Osteoblast (primary cell): ENCODE measurements around the gene DENND6B. TPM values are rescaled to one million over a fixed set of nuclear protein-coding genes. Genes with fewer than 3 reads are reported as not detected.
A peak's percentile ranks its signal among the peaks of the same experiment; 100 is the strongest.

Experiments used
- DNase-seq: peaks from one replicate; pipeline ENCODE4 v3.0.0; 2011; ENCODE audit warnings: low spot score, mixed read lengths; ENCODE audit not compliant: insufficient read length; ENCODE audit errors: missing footprints
- H2AFZ ChIP-seq: 2 replicates; pipeline ENCODE4 v1.6.0; 2011; ENCODE audit warnings: mild to moderate bottlenecking, low read length
- H3K27ac ChIP-seq: 2 replicates; pipeline ENCODE4 v1.5.1; 2011; ENCODE audit warnings: mild to moderate bottlenecking, low read depth, low read length, moderate library complexity
- H3K27me3 ChIP-seq: 2 replicates; pipeline ENCODE4 v1.6.0; 2012; ENCODE audit warnings: mild to moderate bottlenecking, control low read depth, inconsistent platforms, low read length, moderate library complexity; ENCODE audit not compliant: insufficient read depth
- H3K36me3 ChIP-seq: 2 replicates; pipeline ENCODE4 v1.5.1; 2011; ENCODE audit warnings: mild to moderate bottlenecking, low read length, control low read depth, moderate library complexity; ENCODE audit not compliant: insufficient read depth
- H3K4me1 ChIP-seq: 2 replicates; pipeline ENCODE4 v1.5.1; 2011; ENCODE audit warnings: mild to moderate bottlenecking, low read length, control low read depth, moderate library complexity; ENCODE audit not compliant: insufficient read depth
- H3K4me2 ChIP-seq: 2 replicates; pipeline ENCODE4 v1.6.0; 2011; ENCODE audit warnings: mild to moderate bottlenecking, low read length; ENCODE audit not compliant: insufficient read depth
- H3K4me3 ChIP-seq: fragments of 200-600 bp; sonication (generic); 3 replicates; pipeline ENCODE4 v1.5.1; 2012; ENCODE audit warnings: mild to moderate bottlenecking, low read length, inconsistent platforms; ENCODE audit not compliant: insufficient read depth
- H3K79me2 ChIP-seq: 2 replicates; pipeline ENCODE4 v1.6.0; 2012; ENCODE audit warnings: mild to moderate bottlenecking, low read length, control low read depth, inconsistent platforms; ENCODE audit not compliant: insufficient read depth
- H3K9me3 ChIP-seq: 2 replicates; pipeline ENCODE4 v1.5.1; 2011; ENCODE audit warnings: low read depth, low read length, control low read depth
- H4K20me1 ChIP-seq: 2 replicates; pipeline ENCODE4 v1.6.0; 2012; ENCODE audit warnings: mild to moderate bottlenecking, low read length, control low read depth; ENCODE audit not compliant: insufficient read depth
- total RNA-seq: library from RNA; depleted of rRNA; stranded (reverse); fragments of >200 nt; gene quantifications from 2 replicates; pipeline ENCODE4 v1.2.3, GENCODE V29; 2012
- TF ChIP-seq, protein P1 (sequence below): IDR thresholded peaks from 2 replicates; pipeline ENCODE4 v1.5.1; 2011; ENCODE audit warnings: mild to moderate bottlenecking, low read depth, low read length, moderate library complexity; ENCODE audit errors: extremely low read depth

Gene DENND6B, protein sequence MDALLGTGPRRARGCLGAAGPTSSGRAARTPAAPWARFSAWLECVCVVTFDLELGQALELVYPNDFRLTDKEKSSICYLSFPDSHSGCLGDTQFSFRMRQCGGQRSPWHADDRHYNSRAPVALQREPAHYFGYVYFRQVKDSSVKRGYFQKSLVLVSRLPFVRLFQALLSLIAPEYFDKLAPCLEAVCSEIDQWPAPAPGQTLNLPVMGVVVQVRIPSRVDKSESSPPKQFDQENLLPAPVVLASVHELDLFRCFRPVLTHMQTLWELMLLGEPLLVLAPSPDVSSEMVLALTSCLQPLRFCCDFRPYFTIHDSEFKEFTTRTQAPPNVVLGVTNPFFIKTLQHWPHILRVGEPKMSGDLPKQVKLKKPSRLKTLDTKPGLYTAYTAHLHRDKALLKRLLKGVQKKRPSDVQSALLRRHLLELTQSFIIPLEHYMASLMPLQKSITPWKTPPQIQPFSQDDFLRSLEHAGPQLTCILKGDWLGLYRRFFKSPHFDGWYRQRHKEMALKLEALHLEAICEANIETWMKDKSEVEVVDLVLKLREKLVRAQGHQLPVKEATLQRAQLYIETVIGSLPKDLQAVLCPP
- total RNA-seq, result 5.9 and 6.5 TPM in 2 replicates

DNA sequence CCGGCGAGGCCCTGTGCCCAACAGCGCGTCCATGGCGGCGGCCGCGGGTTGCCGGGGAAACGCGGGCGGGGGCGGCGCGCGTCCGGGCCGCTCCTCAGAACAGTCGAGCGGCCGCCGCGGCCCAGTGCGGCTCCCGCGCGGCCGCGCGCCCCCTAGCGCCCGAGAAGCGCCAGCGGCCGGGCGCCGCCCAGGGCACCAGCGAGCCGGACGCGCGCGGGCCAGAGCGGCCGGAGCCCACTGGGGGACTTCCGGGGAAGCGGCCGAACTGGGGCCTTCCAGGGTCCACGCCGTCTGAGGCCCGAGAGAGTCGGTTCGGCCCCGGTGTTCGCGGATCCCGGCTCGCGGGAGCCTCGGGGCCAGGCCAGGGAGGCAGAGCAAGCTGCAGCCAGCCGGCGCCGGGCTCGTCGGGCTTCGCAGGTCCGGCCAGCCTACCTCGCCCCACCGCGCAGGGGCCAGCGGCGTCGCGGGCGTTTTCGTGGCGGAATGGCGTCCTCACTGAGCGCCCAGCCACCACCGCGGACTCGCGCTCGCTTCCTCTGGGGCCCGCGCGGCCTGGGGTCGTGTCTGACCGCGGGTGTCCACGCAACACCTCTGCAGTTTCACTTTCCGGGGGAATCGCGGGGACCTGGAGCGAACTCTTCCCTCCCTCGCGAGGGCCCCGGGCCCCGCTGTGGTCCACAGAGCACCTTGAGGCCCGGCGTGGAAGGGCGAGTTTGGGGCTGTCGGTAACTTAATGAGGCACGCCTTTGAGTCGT, at the start of gene DENND6B:
DENND6B (minus strand) TSS at position 57 of the 755 bp plus-strand sequence; CDS start at position 33, 24 bp downstream.
- Histone ChIP-seq H3K27me3 (no peaks in the 10 kb centered on the region), H3K9me3 (no peaks in the 10 kb centered on the region), H3K4me2 (peak within 1 kb of the TSS; percentile 92), H3K36me3 (no peaks in the 10 kb centered on the region), H3K4me1 (peaks cover 26% of the 10 kb centered on the region), H3K4me3 (peak within 1 kb of the TSS; percentile 83), H4K20me1 (peaks cover 13% of the 10 kb centered on the region), H3K79me2 (peaks cover 15% of the 10 kb centered on the region), H3K27ac (peak within 1 kb of the TSS; percentile 83), H2AFZ (peak within 1 kb of the TSS; percentile 93)
- TF ChIP-seq, protein P1, sequence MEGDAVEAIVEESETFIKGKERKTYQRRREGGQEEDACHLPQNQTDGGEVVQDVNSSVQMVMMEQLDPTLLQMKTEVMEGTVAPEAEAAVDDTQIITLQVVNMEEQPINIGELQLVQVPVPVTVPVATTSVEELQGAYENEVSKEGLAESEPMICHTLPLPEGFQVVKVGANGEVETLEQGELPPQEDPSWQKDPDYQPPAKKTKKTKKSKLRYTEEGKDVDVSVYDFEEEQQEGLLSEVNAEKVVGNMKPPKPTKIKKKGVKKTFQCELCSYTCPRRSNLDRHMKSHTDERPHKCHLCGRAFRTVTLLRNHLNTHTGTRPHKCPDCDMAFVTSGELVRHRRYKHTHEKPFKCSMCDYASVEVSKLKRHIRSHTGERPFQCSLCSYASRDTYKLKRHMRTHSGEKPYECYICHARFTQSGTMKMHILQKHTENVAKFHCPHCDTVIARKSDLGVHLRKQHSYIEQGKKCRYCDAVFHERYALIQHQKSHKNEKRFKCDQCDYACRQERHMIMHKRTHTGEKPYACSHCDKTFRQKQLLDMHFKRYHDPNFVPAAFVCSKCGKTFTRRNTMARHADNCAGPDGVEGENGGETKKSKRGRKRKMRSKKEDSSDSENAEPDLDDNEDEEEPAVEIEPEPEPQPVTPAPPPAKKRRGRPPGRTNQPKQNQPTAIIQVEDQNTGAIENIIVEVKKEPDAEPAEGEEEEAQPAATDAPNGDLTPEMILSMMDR, result peak; percentile 23
- DNase-seq, result peak; percentile 99

DNA sequence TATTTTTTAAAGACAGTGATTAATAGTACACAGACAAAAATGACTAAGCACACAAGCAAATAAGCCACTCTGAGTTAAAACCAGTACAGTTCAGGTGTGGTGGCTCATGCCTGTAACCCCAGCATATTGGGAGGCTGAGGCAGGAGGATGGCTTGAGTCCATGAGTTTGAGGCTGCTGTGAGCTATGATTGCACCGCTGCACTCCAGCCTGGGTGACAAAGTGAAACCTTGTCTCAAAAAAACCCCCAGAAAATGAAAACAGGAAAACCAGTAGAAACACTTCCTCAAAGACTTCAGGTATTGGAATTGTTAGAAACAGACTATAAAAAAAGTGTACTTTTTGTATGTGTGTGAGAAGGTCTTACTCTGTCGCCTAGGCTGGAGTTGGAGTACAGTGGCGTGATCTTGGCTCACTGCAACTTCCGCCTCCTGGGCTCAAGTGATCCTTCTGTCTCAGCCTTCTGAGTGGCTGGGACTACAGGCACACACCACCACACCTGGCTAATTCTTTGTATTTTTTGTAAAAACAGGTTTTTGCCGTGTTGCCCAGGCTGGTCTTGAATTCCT, 49.4 kb upstream of the DENND6B start:
- H2AFZ ChIP-seq, result no peak overlapping the region
- H3K4me1 ChIP-seq, result no peaks in the 10 kb centered on the region
- peaks cover 8% of the 10 kb centered on the region for H3K79me2 ChIP-seq
- DNase-seq, result no peak
- H3K36me3 ChIP-seq, result peaks cover 48% of the 10 kb centered on the region
- H3K27ac ChIP-seq, result no peak overlapping the region
- no peaks in the 10 kb centered on the region for H3K9me3 ChIP-seq
- H3K4me2 ChIP-seq, result no peak overlapping the region
- no peaks in the 10 kb centered on the region for H3K27me3 ChIP-seq
- TF ChIP-seq, protein P1, result no peak
- no peaks in the 10 kb centered on the region for H4K20me1 ChIP-seq
- H3K4me3 ChIP-seq, result no peak overlapping the region

DNA sequence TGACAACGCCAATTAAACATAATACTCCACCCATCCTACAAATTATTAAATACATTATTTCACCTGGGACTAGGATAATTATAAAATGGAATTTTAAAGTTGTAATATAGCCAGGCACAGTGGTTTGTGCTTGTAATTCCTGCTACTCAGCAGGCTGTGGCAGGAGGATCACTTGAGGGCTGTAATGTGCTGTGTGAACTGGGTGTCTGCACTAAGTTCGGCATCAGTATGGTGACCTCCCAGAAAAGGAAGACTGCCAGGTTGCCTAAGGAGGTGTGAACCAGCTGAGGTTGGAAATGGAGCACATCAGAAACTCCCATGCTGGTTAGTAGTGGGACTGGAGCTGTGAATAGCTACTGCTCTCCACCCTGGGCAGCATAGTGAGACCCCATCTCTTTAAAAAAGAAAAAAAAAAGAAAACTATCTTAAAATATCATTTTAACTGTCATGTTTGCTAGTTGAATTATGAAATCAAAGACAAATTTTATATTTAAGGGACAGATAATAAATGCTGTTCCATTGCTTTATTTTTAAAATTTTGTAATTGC, 44.4 kb upstream of the DENND6B start:
- no peaks in the 10 kb centered on the region for H3K9me3 ChIP-seq
- H3K36me3 ChIP-seq, result peaks cover 29% of the 10 kb centered on the region
- H2AFZ ChIP-seq, result no peak overlapping the region
- TF ChIP-seq, protein P1, result no peak
- no peak for DNase-seq
- no peak overlapping the region for H3K27ac ChIP-seq
- peaks cover 18% of the 10 kb centered on the region for H4K20me1 ChIP-seq
- H3K79me2 ChIP-seq, result peaks cover 35% of the 10 kb centered on the region
- H3K27me3 ChIP-seq, result no peaks in the 10 kb centered on the region
- no peak overlapping the region for H3K4me3 ChIP-seq
- H3K4me1 ChIP-seq, result peaks cover 7% of the 10 kb centered on the region
- no peak overlapping the region for H3K4me2 ChIP-seq
